ENCODE results near the gene CD247. TPM values are rescaled to one million over a fixed set of nuclear protein-coding genes. Genes with fewer than 3 reads are reported as not detected.
A peak's percentile ranks its signal among the peaks of the same experiment; 100 is the strongest.

Gene CD247
- total RNA-seq, 1 experiment from 2014 or later, result 1.4 TPM

DNA sequence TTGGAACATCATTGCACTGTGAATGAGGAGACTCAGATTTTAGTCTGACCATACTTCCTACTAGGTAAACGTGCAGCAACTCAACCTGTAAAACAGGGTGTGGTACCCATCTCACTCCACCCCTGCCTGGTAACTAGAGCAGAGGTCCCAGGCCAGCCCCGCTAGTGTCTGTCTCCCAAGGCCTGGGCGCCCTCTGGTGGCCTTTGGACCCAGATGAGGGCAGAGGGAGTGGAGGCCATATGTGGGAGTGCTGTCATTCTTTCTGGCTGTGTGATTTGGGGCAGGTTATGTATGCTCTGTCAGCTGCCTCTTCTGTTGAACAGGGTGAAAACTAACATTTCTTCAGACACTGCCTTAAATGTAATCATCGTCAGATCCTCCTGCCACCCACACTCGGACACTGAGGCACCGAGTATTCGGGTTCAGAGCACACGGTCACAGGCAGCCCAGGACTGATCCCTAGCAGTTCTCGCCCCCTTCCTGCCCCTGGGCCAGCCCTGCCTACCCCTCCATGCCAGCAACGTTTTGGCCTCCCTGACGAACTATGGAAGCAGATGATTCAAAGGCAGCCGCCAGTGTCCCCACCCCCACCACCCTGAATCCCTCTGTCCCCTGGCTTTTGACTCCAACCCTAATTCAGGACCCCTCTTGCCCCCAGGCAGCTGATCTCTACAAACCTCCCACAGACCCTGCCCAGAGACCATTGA lies 76.0 kb downstream of the CD247 start:
- H3K27ac ChIP-seq (ENCODE audit: low read depth, low read length, poor library complexity, severe bottlenecking), result no peak overlapping the region
- POLR2A ChIA-PET (ENCODE audit: low non-redundant PET), result no interaction called here
- H3K4me3 ChIP-seq (ENCODE audit: low read depth, low read length, poor library complexity, severe bottlenecking), result no peak overlapping the region
- no TSS peak for BruUV-seq (replicated peaks)
- TF ChIP-seq EZH2 (IDR thresholded peaks at IDR 0.05; ENCODE audit: borderline replicate concordance, low read depth, low read length, poor library complexity, severe bottlenecking) (no peak), CTCF (conservative IDR thresholded peaks at IDR 0.05; ENCODE audit: low read depth, low read length) (peak; percentile 86)
- peaks cover 4% of the 10 kb centered on the region for H3K4me1 ChIP-seq (ENCODE audit: insufficient read depth, low read length, poor library complexity, severe bottlenecking)
- no peaks in the 10 kb centered on the region for H3K27me3 ChIP-seq (replicated peaks; ENCODE audit: insufficient read depth, low read depth, low read length, poor library complexity)
- CTCF ChIA-PET, result no interaction called here
- intact Hi-C loops (cut with micrococcal nuclease; ENCODE audit: unreplicated experiment), result loop anchor here (1.0 to 10.0 kb wide), 5 partner anchors 40 to 530 kb away; no protein-coding TSS in a partner anchor
- no peaks in the 10 kb centered on the region for H3K9me3 ChIP-seq (ENCODE audit: low read depth, low read length, poor library complexity, severe bottlenecking)
- no peaks in the 10 kb centered on the region for H3K36me3 ChIP-seq (ENCODE audit: insufficient read depth, low read length, poor library complexity, severe bottlenecking)
- DNase-seq (ENCODE audit: low spot score), result peak; percentile 87

GRCh38 chr1:167441222-167441621 lies 77.1 kb downstream of the CD247 start:
- no peak for DNase-seq (ENCODE audit: low spot score)
- POLR2A ChIA-PET (ENCODE audit: low non-redundant PET), result no interaction called here
- Histone ChIP-seq H3K27me3 (replicated peaks; ENCODE audit: insufficient read depth, low read depth, low read length, poor library complexity) (no peaks in the 10 kb centered on the region), H3K27ac (ENCODE audit: low read depth, low read length, poor library complexity, severe bottlenecking) (no peak overlapping the region), H3K4me3 (ENCODE audit: low read depth, low read length, poor library complexity, severe bottlenecking) (no peak overlapping the region), H3K9me3 (ENCODE audit: low read depth, low read length, poor library complexity, severe bottlenecking) (no peaks in the 10 kb centered on the region), H3K36me3 (ENCODE audit: insufficient read depth, low read length, poor library complexity, severe bottlenecking) (no peaks in the 10 kb centered on the region), H3K4me1 (ENCODE audit: insufficient read depth, low read length, poor library complexity, severe bottlenecking) (peaks cover 3% of the 10 kb centered on the region)
- intact Hi-C loops (cut with micrococcal nuclease; ENCODE audit: unreplicated experiment), result loop anchor here (5.0 to 10.0 kb wide), 3 partner anchors 39 to 529 kb away; no protein-coding TSS in a partner anchor
- CTCF ChIA-PET, result no interaction called here
- BruUV-seq (replicated peaks), result no TSS peak
- TF ChIP-seq EZH2 (IDR thresholded peaks at IDR 0.05; ENCODE audit: borderline replicate concordance, low read depth, low read length, poor library complexity, severe bottlenecking), result no peak
- no peak for TF ChIP-seq CTCF (conservative IDR thresholded peaks at IDR 0.05; ENCODE audit: low read depth, low read length)

DNA sequence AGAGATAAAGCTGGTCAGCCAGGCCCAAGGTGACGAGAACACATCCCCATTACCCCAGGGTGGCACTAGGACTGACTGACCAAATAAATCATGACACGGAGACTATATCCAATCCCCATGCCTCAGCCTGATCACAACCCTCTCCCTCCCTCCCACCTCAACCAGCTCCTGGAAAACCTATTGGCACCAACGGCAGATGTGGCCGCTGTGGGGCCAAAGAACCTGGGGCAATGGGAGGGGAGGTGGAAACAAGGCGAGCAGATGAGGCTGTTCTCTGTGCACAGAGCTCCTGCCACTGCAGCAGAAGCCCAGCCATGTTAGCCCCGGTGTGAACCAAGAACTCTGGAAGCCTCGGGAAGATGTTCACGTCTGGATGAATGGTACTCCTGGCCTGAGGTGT lies 77.6 kb downstream of the CD247 start:
- BruUV-seq (replicated peaks), result no TSS peak
- Histone ChIP-seq H3K4me3 (ENCODE audit: low read depth, low read length, poor library complexity, severe bottlenecking) (no peak overlapping the region), H3K27me3 (replicated peaks; ENCODE audit: insufficient read depth, low read depth, low read length, poor library complexity) (no peaks in the 10 kb centered on the region), H3K9me3 (ENCODE audit: low read depth, low read length, poor library complexity, severe bottlenecking) (no peaks in the 10 kb centered on the region), H3K4me1 (ENCODE audit: insufficient read depth, low read length, poor library complexity, severe bottlenecking) (peaks cover 3% of the 10 kb centered on the region), H3K27ac (ENCODE audit: low read depth, low read length, poor library complexity, severe bottlenecking) (no peak overlapping the region), H3K36me3 (ENCODE audit: insufficient read depth, low read length, poor library complexity, severe bottlenecking) (no peaks in the 10 kb centered on the region)
- ChIA-PET CTCF (no interaction called here), POLR2A (ENCODE audit: low non-redundant PET) (no interaction called here)
- no peak for DNase-seq (ENCODE audit: low spot score)
- TF ChIP-seq EZH2 (IDR thresholded peaks at IDR 0.05; ENCODE audit: borderline replicate concordance, low read depth, low read length, poor library complexity, severe bottlenecking), result no peak
- TF ChIP-seq CTCF (conservative IDR thresholded peaks at IDR 0.05; ENCODE audit: low read depth, low read length), result no peak
- intact Hi-C loops (cut with micrococcal nuclease; ENCODE audit: unreplicated experiment), result loop anchor here (5.0 to 10.0 kb wide), 3 partner anchors 38 to 528 kb away; no protein-coding TSS in a partner anchor
